NCI-H526 (cell line): ENCODE data around the gene COTL1.

Experiments
- DNase-seq, 2 experiments: peaks; one replicate each; lab custom pipeline; 2025; lab: John Stamatoyannopoulos, UW

COTL1 gene

DNA sequence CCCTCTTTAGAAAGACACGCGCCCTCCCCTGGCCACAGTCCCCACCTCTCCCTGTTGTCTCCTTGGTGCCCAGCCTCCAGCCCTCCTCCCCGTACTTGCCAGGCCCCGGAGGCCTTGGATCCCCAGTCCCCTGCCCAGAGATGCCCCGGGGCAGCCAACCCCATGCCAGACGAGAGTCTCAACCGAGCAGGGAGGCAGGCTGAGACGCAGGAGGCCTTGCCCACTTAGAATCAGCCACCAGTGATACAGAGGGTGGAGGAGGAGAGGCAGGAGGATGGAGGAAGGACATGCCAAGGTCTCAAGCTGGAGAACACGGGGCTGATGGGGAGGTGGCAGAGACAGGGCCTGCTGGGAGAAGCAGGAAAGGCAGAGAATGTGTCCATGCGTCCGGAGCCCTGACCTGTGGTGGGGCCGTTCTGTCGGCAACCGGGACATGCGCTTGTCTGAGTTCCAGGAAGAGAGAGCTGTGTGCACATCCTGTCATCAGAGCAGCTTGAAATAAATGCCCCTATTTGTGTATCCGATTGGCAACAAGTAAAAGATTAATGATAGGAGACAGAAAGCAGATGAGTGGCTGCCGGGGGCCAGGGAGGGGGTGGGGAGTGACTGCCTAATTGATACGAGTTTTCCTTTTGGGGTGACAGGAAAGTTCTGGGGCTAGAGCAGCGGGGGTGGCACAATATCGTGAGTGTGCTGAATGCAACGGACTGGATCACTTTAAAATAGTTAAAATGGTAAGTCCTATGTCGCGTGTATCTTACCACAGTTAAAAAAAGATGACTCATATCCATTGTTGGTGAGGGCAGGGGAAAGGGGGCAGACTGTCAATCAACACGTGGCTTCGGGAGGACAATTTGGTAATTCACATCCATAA, 68.7 kb downstream of the COTL1 start:
- no peak for DNase-seq

DNA sequence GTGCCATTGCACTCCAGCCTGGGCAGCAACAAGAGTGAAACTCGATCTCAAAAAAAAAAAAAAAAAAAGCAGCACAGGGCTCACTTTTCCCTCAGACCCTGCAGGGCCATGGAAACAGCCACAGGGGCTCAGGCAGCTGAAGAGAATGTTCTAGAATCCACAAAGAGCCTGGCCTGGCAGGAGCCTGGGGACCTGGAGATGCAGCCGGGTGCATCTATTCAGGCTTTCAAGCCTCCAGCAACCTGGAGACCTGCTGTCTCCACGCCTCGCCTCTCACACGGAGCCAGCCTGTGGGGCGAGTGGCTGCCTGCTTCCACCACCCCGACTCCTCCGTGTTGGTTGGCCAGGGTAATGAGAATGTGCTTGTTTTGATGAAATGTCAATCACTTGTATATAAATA, 69.4 kb downstream of the COTL1 start:
- DNase-seq, result no peak

DNA sequence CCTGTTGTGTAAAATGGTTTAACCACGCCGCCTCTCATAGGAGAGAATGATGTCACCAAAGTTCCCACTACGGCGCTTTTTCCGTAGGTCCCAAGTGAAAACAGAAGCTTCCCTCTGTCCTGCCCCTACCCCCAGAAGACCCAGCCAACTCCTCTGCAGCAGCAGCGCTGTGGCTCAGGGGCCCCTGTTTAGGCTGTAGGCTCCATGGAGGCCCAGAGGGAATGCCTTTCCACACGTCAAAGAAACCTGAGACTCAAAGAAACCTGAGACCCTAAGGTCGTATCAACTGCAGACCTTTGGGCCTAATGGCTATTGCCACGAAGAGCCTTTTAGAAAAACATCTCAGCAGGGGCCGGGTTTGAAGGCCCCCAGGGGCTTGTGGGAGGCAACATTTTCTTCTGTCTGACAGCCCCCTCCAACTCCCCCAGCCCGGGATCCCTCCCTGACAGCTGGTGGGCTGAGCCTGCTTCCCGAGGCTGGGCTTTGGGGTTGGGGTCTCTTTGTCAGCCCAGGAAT, 70.3 kb downstream of the COTL1 start:
- no peak for DNase-seq

DNA sequence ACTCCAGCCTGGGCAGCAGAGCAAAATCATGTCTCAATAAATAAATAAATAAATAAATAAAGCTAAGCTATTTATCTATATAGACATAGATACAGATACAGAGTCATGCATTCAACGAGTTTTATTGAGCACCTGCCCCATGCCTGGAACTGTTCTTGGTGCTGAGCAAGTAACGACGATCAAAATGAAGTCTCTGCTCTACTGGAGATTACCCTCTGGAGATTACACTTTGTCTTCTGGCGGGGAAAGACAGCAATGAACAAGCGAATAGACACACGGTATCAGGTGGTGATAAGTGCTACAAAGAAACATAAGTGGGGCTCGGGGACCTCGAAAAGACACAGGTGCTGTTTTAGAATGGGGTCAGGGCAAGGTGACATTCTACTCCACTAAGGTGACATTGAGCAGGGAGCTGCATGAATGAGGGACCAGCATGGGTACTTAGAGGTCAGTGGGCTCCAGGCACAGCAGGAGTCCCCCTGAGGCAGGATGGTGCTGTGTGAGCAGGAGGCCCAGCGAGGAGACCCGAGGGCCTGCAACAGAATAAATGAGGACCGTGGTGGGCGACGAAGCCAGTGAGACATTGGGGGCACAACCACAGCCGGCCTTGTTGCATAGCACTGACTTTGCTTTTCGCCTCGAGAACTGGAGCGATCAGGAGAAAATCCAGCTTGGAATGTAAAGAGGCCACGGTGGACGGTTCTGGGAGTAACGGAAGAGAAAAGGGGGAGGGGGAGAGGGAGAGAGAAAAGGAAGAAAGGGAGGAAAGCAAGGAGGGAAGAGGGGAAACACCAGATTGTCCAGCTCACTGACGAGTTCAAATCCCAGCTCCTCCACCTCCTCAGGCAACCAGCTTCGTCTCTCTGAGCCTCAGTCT, 71.0 kb downstream of the COTL1 start:
- DNase-seq, result no peak

DNA sequence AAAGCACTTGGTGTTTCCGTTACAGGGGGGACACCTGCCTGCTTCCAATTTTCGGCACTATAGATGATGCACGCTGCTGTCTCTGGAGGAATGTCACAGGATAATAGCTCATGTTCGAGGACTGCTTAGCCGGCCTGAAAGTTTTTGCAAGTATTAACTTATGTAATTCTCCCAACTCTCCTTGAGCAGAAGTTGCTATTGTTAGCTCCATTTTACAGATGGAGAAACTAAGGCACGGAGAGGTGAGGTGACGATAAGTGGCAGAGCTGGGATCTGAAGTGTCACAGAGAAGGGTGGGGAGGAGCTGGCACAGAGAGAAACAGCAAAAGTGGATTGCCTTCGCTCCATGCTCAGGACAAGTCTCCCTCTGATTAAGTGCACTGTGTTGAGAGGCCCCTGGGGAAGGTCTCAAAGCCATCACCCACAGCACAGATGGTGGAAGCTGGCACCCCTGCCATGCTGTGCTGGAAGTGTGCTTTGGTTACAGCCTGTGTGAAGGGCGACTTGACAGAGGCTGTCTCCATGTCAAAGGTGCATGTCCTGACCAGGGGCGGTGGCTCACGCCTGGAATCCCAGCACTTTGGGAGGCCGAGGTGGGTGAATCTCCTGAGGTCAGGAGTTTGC, 72.7 kb downstream of the COTL1 start:
- no peak for DNase-seq

DNA sequence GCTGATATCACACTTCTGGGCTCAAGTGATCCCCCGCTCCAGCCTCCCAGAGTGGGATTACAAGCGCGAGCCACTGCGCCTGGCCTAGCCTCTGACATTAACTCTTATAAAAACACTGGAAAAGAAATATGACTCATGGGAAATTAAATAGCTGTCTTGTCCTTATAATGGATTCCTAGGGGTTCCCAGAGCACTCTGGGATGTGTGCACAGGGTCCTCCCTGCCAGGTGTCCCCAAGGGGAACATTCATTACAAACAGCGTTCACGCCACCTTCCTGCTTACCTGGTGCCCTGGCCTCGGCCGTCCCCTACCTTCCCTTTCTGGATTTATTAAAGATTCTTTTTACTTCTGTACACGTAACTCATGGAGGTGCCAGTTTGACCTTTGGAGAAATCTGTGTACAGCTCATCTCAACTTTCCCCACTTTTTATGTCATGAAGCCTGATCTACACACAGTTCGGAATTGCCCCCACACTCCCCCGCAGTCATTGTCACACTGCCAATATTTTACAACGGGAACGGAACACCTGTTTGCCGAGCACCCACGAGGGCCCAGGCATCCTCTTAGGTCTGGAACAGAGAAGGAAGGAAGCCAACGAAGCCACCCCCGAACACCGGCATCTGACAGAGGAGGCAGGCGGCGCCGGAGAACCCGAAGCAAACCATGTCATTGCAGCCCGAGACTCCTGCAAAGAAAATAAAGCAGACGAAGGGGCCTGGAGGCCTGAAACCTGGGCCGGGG, 73.7 kb downstream of the COTL1 start:
- no peak for DNase-seq

DNA sequence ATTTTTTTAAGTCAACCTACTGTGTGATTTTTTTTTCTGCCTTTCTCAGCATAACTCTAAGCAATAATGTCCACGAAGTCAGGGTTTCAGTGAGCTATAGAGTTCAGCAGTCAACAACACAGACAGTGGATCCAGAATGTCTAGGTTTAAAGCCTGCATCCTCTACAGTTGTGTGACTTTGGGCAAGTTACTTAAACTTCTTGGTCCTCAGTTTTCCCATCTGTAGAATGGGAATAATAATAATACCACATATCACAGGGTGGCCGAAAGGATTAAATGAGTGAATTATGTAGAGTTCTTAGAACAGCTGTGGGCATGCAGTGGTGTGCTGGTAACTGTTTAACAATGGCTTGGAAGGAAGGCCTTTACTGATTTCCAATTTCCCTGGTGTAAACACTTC, 74.6 kb downstream of the COTL1 start:
- no peak for DNase-seq

DNA sequence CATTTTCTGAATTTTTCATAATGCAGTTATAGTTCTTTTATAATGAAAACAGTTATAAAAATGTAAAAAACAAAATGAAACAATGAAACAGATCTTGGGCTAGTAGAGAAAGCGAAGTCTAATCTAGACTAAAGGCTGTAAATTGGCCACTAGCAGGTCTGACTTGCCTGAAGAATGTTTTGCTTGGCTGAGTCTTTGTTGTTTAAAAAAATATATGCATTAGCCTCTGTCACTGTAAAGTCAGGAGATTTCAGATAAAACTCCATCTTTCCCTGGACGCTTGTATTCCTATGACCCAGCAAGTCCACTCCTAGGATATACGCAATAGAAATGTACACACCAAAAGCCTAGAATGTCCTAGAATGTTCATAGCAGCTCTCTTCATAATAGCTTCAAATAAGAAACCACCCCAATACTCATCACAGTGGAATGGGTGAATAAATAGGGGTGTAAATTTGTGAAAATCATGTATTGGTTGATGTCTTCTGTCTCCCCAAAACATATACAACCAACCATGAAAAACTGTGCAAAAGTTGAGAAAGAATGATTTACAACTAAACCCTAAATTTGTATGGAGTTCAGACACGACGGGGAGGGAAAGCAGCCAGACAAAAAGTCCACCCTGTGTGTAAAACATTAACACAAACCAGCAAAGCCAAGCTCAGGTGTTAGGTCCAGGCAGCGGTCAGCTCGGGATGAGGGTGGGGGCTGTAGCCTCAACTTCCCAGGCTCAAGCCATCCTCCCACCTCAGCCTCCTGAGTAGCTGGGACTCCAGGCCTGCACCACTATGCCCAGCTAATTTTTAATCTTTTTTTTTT, 75.7 kb downstream of the COTL1 start:
- DNase-seq, result no peak

DNA sequence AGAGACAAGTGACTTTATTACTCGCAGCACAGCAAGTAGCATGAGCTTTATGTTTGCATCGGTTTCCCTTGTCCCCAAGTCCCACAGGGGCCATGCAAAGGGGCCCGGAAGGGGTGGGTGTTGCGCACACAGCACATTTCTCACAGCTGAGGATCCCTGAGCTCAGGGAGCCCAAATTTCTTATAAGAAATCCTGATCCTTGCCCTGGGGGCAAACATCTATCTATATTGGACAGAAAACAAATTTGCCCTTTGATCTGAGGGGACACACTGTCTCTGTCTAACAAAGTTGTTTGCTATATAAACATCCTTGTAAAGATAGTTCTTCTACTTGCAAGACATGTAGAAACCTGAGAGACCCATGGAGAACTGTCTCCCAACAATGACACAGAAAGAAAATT, 77.7 kb downstream of the COTL1 start:
- no peak for DNase-seq

DNA sequence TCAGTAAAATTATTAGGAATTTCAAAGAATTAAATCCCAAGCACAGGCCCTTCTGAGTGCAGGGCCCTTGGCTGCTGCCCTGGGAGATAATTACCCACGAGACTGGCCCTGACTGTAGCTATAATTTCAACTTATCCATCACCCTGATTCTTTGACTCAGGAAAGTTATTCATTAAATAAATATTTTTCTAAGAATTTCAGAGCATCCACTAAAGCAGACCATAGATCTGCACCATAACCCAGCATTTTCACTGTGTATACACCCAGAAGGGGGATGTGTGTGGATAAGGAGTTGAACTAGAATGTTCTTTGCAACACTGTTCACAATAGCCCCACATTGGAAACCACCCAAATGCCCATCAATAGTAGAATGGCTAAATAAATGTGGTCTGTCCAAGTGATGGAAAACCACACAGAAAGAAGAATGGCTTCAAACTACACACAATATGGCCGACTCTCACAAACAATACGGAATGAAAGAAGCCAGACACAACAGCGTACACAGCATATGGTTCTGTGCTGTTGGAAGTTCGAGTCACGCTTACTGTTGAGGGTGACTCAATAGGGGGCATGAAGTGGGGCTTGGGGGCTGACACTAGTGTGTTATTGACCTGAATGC, 79.5 kb downstream of the COTL1 start:
- DNase-seq, result no peak

DNA sequence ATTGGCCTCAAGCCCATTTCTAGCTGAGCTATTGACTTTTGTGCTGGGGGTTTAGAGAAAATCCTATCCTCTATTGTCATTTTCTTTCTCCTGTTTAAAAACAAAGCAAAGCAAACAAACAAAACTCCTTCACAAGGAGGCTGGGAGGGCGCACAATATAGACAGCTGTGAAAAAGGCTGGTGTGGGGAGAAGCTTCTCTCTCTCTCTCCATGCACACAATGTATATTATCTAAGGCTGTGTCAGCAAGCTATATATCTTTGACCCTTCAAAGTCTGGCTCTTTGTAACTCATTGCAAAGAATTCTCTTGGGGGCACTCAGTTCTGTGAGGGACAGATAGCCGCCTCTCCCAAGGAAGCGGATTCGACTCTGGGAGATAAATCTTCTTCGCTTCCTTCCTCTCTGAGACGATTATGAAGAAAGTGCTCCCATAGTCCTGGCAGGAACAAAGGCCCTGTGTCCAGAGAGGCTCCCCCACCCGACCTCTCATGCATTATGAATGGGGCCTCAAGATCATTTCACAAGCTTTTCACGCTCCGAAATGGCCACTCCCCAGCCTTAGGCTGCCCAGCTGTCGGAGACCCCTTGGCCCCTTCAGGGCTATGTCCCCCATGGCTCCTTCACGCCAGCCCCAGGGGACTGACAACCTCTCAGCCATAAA, 80.3 kb downstream of the COTL1 start:
- no peak for DNase-seq

DNA sequence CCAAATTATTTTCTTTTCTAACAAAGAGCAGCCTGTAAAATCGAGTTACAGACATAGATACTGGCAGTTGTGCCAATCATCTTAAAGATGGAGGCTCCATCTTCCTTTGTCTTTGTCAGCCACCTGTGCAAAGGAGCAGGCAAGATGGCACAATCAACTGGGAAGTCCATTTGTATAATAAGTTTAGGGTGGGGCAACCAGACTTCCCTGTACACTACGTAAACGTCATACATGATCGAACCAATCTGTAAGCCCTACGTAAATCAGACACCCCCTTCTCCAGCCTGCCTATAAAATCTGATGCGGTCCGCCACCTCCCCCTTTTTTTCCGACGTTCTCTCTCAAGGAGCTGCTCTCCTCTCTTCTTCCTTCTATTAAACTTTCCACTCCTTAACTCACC, 82.0 kb downstream of the COTL1 start:
- DNase-seq, result no peak

DNA sequence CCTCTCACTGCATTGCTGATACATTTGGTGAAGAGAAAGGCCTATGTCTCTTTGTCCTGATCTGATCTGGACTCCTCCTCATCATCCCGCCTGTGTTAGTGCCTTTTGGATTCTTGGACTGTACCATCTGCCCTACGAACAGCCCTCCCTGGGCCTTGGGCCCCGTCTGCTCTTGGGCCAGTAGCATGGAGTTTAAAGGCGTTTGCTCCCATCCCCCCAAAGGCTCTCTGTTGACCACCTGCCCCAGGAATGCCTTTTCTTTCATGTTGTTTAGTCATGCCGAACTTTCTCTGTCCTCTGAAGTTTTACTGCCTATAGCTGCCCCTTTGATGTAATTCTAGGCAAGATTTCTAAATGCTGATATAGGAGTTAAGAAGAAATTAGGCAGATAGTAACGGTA, 82.5 kb downstream of the COTL1 start:
- DNase-seq, result no peak

DNA sequence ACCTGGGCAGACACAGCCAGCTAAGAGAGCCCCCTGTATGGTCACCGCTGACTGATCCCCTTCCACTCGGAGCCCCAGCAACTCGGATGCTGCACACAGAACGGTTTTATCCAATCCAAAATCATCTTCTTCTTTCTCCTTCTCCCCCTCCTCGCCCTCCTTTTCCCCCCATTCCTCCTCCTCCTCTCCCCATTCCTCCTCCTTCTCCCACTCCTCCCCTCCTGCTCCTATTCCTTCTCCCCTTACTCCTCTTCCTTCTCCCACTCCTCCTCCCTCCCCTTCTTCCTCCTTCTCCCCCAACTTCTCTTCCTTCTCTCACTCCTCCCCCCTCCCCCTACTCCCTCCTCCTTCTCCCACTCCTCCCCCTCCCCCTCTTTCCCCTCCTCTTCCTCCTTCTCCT, 83.1 kb downstream of the COTL1 start:
- no peak for DNase-seq

DNA sequence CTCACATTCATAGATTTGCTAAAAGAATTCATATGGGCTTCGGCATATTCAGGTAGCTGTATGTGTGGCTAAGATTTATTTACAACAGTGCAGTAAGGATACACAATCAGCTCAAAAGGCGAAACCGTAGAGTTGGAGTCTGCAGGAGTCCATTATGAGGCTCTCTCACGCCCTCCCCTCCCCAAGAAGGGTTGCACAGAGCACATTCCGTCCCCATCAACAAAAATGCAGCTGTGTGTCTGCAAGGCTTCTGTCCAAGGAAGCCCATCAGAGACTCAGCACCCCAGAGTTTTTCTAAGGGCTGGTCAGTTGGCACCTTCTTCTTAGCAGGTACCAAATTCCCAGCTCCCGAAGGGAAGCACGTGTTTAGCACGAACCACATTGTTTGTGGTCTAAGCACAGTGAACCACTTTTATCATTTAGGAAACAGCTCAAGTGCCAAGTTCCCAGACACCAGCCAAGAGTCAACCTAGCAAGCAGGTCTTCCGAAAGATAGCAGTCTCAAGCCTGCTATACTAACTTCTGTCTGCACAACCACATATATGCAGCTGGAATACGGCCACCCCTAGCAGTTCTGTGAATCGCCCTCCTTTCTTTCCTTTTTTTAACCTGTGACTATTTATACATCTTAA, 84.9 kb downstream of the COTL1 start:
- no peak for DNase-seq

DNA sequence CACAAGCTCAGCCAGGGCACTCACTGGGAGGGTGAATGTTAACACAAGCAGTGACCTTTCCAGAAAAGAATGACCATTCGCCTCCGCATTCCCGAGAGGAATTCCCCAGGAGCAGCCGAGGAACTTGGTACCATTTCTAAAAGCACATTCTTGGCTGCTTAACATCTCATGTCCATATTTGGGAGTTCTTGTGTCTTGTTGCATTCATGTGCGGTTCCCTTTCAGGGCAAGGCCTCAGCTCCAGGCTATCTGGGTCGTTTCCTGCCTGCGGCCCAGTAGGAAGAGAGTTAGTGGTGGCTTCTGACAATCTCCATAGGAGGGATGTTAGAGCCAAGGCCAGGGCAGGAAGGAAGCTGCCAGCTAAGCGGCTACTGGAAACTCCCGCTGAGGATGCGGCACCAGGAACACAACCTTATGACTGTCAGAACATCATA, 85.6 kb downstream of the COTL1 start:
- DNase-seq, result no peak

DNA sequence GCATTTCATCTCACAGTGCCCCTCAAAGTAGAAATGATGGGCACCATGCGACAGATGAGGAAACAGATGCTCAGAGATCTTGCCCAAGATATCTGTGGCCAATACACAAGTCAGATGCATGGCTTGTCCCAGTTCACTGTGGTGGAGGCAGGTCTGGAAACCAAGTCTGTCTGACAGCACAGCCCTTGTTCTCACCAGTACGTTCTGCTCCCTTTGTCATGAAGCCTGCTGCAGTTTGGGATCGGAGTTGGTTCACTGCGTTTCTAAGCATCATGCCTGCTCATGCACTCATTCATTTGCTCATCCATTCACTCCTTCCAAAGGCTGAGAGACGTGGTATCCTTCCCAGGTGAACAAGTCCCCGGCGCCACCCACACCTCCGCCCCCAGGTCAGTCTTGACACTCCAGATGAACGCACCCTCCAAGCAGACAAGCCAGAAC, 86.2 kb downstream of the COTL1 start:
- DNase-seq, result no peak

DNA sequence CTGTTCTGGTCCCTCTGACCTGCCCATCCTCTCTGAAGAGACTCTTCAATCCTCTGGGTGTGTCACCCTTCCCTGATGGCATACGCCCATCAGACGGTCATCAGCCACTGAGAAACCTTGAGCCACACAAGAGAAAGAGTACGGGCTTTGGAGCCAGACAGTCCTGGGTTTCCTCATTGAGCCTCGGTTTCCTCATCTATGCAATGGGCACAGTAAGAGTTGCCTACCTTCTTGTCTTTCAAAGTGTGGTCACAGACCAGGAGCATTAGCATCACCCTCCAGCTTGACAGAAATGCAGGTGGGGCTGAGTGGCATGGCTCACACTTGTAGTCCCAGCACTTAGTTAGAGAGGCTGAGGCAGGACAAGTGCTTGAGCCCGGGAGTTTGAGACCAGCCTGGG, 87.3 kb downstream of the COTL1 start:
- DNase-seq, result no peak

DNA sequence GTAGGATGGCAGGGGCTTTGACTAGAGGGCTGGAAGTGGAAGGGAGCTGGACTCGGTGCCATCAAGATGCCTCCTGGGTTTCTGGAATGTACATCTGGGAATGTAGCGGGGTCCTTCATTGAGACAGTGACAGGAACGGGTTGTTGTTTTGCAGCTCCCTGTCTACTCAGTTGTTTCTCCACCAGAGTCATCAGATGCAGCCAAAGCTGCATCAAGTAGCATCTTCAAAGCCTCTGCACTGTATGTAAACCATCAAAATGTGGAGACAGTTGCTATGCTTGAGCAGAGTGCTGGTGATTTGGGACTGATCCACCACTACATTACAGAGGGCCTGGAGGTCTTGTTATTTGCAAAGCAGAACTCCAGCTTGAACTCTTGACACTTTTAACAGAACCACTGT, 88.3 kb downstream of the COTL1 start:
- DNase-seq, result no peak
